Panc1 (cell line): ENCODE data around the gene BRD3OS. TPM values are rescaled to one million over a fixed set of nuclear protein-coding genes. Genes with fewer than 3 reads are reported as not detected.

Source experiments
- ATAC-seq: fragments of 200-7000 bp; cut with Tn5 transposase; 2 replicates; pipeline ENCODE4 v1.9.1; 2020; ENCODE audit warnings: mild to moderate bottlenecking, moderate library complexity
- BruUV-seq: library from RNA; stranded (reverse); fragments of 400-500 nt; replicated peaks from 2 replicates; lab custom pipeline; 2021; lab: Mats Ljungman, UMichigan
- CTCF ChIA-PET: fragments of 300-600 bp; sonication (Branson Sonifier 250); formaldehyde crosslinking; loops from one replicate; lab custom pipeline; 2022; ENCODE audit warnings: antibody characterized with exemption; lab: Charles Lee
- POLR2A ChIA-PET: fragments of 300-600 bp; sonication (Branson Sonifier 250); formaldehyde crosslinking; loops from one replicate; lab custom pipeline; 2022; ENCODE audit warnings: antibody characterized with exemption; lab: Charles Lee
- DNase-seq: peaks from one replicate; pipeline ENCODE4 v3.0.0-alpha.2; 2010; ENCODE audit warnings: low read depth, low spot score
- H3K27ac ChIP-seq: 2 replicates; pipeline ENCODE4 v1.5.1; 2011; ENCODE audit warnings: mild to moderate bottlenecking, low read length, inconsistent platforms
- H3K27me3 ChIP-seq: fragments of 200-500 bp; sonication (Bioruptor generic); 2 replicates; pipeline ENCODE4 v1.6.0; 2014; ENCODE audit warnings: low read length, inconsistent platforms; ENCODE audit not compliant: control insufficient read depth, insufficient read depth
- H3K36me3 ChIP-seq: fragments of 200-500 bp; sonication (Bioruptor generic); 2 replicates; pipeline ENCODE4 v1.5.1; 2014; ENCODE audit warnings: inconsistent platforms, mild to moderate bottlenecking, low read length, moderate library complexity; ENCODE audit not compliant: control insufficient read depth, insufficient read depth
- H3K4me1 ChIP-seq: 2 replicates; pipeline ENCODE4 v1.5.1; 2011; ENCODE audit warnings: inconsistent platforms, mild to moderate bottlenecking, low read length, moderate library complexity; ENCODE audit not compliant: control insufficient read depth, insufficient read depth
- H3K4me3 ChIP-seq, 2 experiments: 2 replicates each; pipeline ENCODE4 v1.5.1; 2011 to 2012; ENCODE audit warnings: low read depth in 2 of 2, low read length in 2 of 2, mild to moderate bottlenecking in 2 of 2, inconsistent platforms in 1 of 2, moderate library complexity in 1 of 2
- H3K9me3 ChIP-seq: fragments of 200-500 bp; sonication (Bioruptor generic); 2 replicates; pipeline ENCODE4 v1.5.1; 2014; ENCODE audit warnings: low read depth, mild to moderate bottlenecking, inconsistent platforms, low read length, moderate library complexity; ENCODE audit not compliant: control insufficient read depth, insufficient read depth
- CTCF ChIP-seq: fragments of 450-650 bp; IDR thresholded peaks from 2 replicates; pipeline ENCODE4 v1.5.1; 2017; ENCODE audit warnings: mild to moderate bottlenecking
- POLR2AphosphoS5 ChIP-seq: IDR thresholded peaks from 2 replicates; pipeline ENCODE4 v1.6.1; 2012; ENCODE audit warnings: mild to moderate bottlenecking, low read depth, low read length, moderate library complexity
- REST ChIP-seq, 2 experiments: IDR thresholded peaks; 2 replicates each; pipeline ENCODE4 v1.6.1; 2011 to 2012; ENCODE audit warnings: low read depth in 2 of 2, control low read depth in 1 of 2, low read length in 1 of 2, mild to moderate bottlenecking in 1 of 2, moderate library complexity in 1 of 2; ENCODE audit not compliant: insufficient read depth in 1 of 2
- SIN3A ChIP-seq: IDR thresholded peaks from 2 replicates; pipeline ENCODE4 v1.6.1; 2012; ENCODE audit warnings: low read depth, mild to moderate bottlenecking, low read length, moderate library complexity, borderline replicate concordance; ENCODE audit not compliant: insufficient read depth
- TCF7L2 ChIP-seq: IDR thresholded peaks from 2 replicates; pipeline ENCODE4 v1.6.1; 2011; ENCODE audit warnings: mild to moderate bottlenecking, low read depth, low read length, inconsistent platforms
- in situ Hi-C: cut with HindIII; loops from 2 replicates; pipeline ENCODE4 v1.10.0; 2016; ENCODE audit warnings: low sequenced_read_pairs, low pct_unique_long_range_greater_than_20kb
- intact Hi-C: fragments of 100-400 bp; cut with micrococcal nuclease; formaldehyde crosslinking; loops from one replicate; pipeline ENCODE4 v1.10.0; 2022; ENCODE audit not compliant: unreplicated experiment
- total RNA-seq: library from RNA; stranded (reverse); gene quantifications from one replicate; pipeline ENCODE4 v1.2.1, GENCODE V29; 2021; ENCODE audit not compliant: unreplicated experiment

The BRD3OS gene
- total RNA-seq, 1 experiment from 2014 or later: 22.1 TPM

GRCh38 chr9:134058716-134059115 lies 33.4 kb downstream of the BRD3OS start:
- no TSS peak for BruUV-seq
- Histone ChIP-seq H3K36me3 (no peaks in the 10 kb centered on the region), H3K4me1 (peaks cover 2% of the 10 kb centered on the region; the same call in 1 of the 2 replicates), H3K27me3 (no peaks in the 10 kb centered on the region), H3K27ac (no peak overlapping the region), H3K9me3 (no peaks in the 10 kb centered on the region), H3K4me3 (no peak overlapping the region)
- intact Hi-C loops (no loop called here), in situ Hi-C loops (no loop called here)
- TF ChIP-seq TCF7L2: no peak
- TF ChIP-seq POLR2AphosphoS5: no peak
- no peak for TF ChIP-seq SIN3A
- TF ChIP-seq REST (IDR thresholded peaks at IDR 0.05; ENCODE audit: insufficient read depth in 1 of 2, low read depth in 2 of 2, low read length in 1 of 2): no peak
- TF ChIP-seq CTCF: no peak
- no peak for DNase-seq
- CTCF ChIA-PET: no interaction called here
- no peak for ATAC-seq
- POLR2A ChIA-PET: no interaction called here

GRCh38 chr9:134059188-134059641 lies 33.9 kb downstream of the BRD3OS start:
- no peaks in the 10 kb centered on the region for H3K27me3 ChIP-seq
- no peaks in the 10 kb centered on the region for H3K36me3 ChIP-seq
- POLR2A ChIA-PET: no interaction called here
- in situ Hi-C loops: no loop called here
- peaks cover 2% of the 10 kb centered on the region; the same call in 1 of the 2 replicates for H3K4me1 ChIP-seq
- no peak overlapping the region for H3K27ac ChIP-seq
- intact Hi-C loops: no loop called here
- no peak for ATAC-seq
- no peak overlapping the region for H3K4me3 ChIP-seq
- H3K9me3 ChIP-seq: no peaks in the 10 kb centered on the region
- TF ChIP-seq POLR2AphosphoS5 (no peak), TCF7L2 (no peak), REST (IDR thresholded peaks at IDR 0.05; ENCODE audit: insufficient read depth in 1 of 2, low read depth in 2 of 2, low read length in 1 of 2) (no peak), SIN3A (no peak), CTCF (no peak)
- no TSS peak for BruUV-seq
- CTCF ChIA-PET: no interaction called here
- no peak for DNase-seq
